Measurements from ENCODE around the gene USP3. TPM values are rescaled to one million over a fixed set of nuclear protein-coding genes. Genes with fewer than 3 reads are reported as not detected.

USP3 gene
- total RNA-seq, 2 experiments from 2014 or later: 34.6 to 53.0 TPM

GRCh38 chr15:63474810-63475316 is 29.5 kb upstream of the USP3 start:
- H3K4me1 ChIP-seq (ENCODE audit: insufficient read depth, low read length, poor library complexity, severe bottlenecking): peaks cover 68% of the 10 kb centered on the region
- intact Hi-C loops (cut with micrococcal nuclease; ENCODE audit: unreplicated experiment): loop anchor here (1.0 to 10.0 kb wide), 4 partner anchors 12 to 1420 kb away; partner anchors contain the start of genes CIAO2A and SNX1
- H3K4me3 ChIP-seq (ENCODE audit: low read depth, low read length, poor library complexity, severe bottlenecking): peak overlapping the region; percentile 45
- peak overlapping the region; percentile 81 for H3K4me2 ChIP-seq (ENCODE audit: low read length)
- no peaks in the 10 kb centered on the region for H3K9me2 ChIP-seq (ENCODE audit: insufficient read depth, low read length)
- H3K9me3 ChIP-seq (ENCODE audit: low read length): no peaks in the 10 kb centered on the region
- TF ChIP-seq CTCF (conservative IDR thresholded peaks at IDR 0.05; ENCODE audit: low read length) (no peak), EZH2phosphoT487 (IDR thresholded peaks at IDR 0.05; ENCODE audit: borderline replicate concordance, low read depth, low read length) (no peak)
- no peaks in the 10 kb centered on the region for H3K79me2 ChIP-seq (ENCODE audit: insufficient read depth, low read depth, low read length)
- no peaks in the 10 kb centered on the region for H4K20me1 ChIP-seq (ENCODE audit: insufficient read depth, low read length)
- peak overlapping the region; percentile 38; the same call in 1 of the 2 replicates for H2AFZ ChIP-seq (ENCODE audit: low read length)
- no peaks in the 10 kb centered on the region for H3K36me3 ChIP-seq (ENCODE audit: insufficient read depth, low read length)
- peak; percentile 95 for DNase-seq (ENCODE audit: low spot score)
- POLR2A ChIA-PET: interaction anchor here (0.7 to 4.8 kb wide), 9 partner anchors 10 to 202 kb away, joined by 3 to 30 read pairs (median 5); partner anchors contain the start of gene USP3
- CTCF ChIA-PET (ENCODE audit: unreplicated experiment): interaction anchor here (0.5 to 1.5 kb wide), 3 partner anchors 9 to 62 kb away, joined by 4 to 6 read pairs (median 5); no protein-coding TSS in a partner anchor
- BruUV-seq (replicated peaks): no TSS peak
- H3K27ac ChIP-seq (ENCODE audit: low read depth, low read length, poor library complexity, severe bottlenecking): peak overlapping the region; percentile 88

GRCh38 chr15:63475707-63476106 is 28.7 kb upstream of the USP3 start:
- peaks cover 76% of the 10 kb centered on the region for H3K4me1 ChIP-seq (ENCODE audit: insufficient read depth, low read length, poor library complexity, severe bottlenecking)
- no peak for DNase-seq (ENCODE audit: low spot score)
- H3K79me2 ChIP-seq (ENCODE audit: insufficient read depth, low read depth, low read length): no peaks in the 10 kb centered on the region
- intact Hi-C loops (cut with micrococcal nuclease; ENCODE audit: unreplicated experiment): loop anchor here (1.0 to 10.0 kb wide), 4 partner anchors 12 to 1419 kb away; partner anchors contain the start of genes CIAO2A and SNX1
- no peaks in the 10 kb centered on the region for H3K9me3 ChIP-seq (ENCODE audit: low read length)
- H3K4me3 ChIP-seq (ENCODE audit: low read depth, low read length, poor library complexity, severe bottlenecking): peak overlapping the region; percentile 23
- peak overlapping the region; percentile 79; the same call in 1 of the 2 replicates for H2AFZ ChIP-seq (ENCODE audit: low read length)
- POLR2A ChIA-PET: interaction anchor here (0.5 to 4.8 kb wide), 11 partner anchors 9 to 1359 kb away, joined by 3 to 30 read pairs (median 5); partner anchors contain the start of gene USP3
- CTCF ChIA-PET (ENCODE audit: unreplicated experiment): interaction anchor here (0.5 to 1.5 kb wide), 3 partner anchors 8 to 61 kb away, joined by 4 to 6 read pairs (median 5); no protein-coding TSS in a partner anchor
- H3K36me3 ChIP-seq (ENCODE audit: insufficient read depth, low read length): no peaks in the 10 kb centered on the region
- peak overlapping the region; percentile 81 for H3K4me2 ChIP-seq (ENCODE audit: low read length)
- no peaks in the 10 kb centered on the region for H4K20me1 ChIP-seq (ENCODE audit: insufficient read depth, low read length)
- BruUV-seq (replicated peaks): no TSS peak
- TF ChIP-seq CTCF (conservative IDR thresholded peaks at IDR 0.05; ENCODE audit: low read length) (no peak), EZH2phosphoT487 (IDR thresholded peaks at IDR 0.05; ENCODE audit: borderline replicate concordance, low read depth, low read length) (no peak)
- no peaks in the 10 kb centered on the region for H3K9me2 ChIP-seq (ENCODE audit: insufficient read depth, low read length)
- peak overlapping the region; percentile 88 for H3K27ac ChIP-seq (ENCODE audit: low read depth, low read length, poor library complexity, severe bottlenecking)
